Subcutaneous adipose tissue (tissue), 4 donors: ENCODE measurements around the gene GABBR1. TPM values are rescaled to one million over a fixed set of nuclear protein-coding genes. Genes with fewer than 3 reads are reported as not detected.

Source experiments
- CTCF ChIP-seq: fragments of 450-650 bp; IDR thresholded peaks from one replicate; pipeline ENCODE4 v1.5.1; 2016; ENCODE audit warnings: low read depth, mild to moderate bottlenecking, control low read depth, antibody characterized with exemption, moderate library complexity
- total RNA-seq, 4 donors: library from RNA; depleted of rRNA; stranded (reverse); fragments of >200 nt; gene quantifications; one replicate each; pipeline ENCODE4 v1.1.0, GENCODE V29; 2016

The GABBR1 gene
- total RNA-seq, 4 donors from 2014 or later, result 20.6 to 31.0 (median 25.0) TPM

DNA sequence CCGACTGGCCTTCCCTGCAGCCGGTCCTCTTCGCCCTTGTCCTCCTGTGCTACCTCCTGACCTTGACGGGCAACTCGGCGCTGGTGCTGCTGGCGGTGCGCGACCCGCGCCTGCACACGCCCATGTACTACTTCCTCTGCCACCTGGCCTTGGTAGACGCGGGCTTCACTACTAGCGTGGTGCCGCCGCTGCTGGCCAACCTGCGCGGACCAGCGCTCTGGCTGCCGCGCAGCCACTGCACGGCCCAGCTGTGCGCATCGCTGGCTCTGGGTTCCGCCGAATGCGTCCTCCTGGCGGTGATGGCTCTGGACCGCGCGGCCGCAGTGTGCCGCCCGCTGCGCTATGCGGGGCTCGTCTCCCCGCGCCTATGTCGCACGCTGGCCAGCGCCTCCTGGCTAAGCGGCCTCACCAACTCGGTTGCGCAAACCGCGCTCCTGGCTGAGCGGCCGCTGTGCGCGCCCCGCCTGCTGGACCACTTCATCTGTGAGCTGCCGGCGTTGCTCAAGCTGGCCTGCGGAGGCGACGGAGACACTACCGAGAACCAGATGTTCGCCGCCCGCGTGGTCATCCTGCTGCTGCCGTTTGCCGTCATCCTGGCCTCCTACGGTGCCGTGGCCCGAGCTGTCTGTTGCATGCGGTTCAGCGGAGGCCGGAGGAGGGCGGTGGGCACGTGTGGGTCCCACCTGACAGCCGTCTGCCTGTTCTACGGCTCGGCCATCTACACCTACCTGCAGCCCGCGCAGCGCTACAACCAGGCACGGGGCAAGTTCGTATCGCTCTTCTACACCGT is 79.5 kb downstream of the GABBR1 start:
- TF ChIP-seq CTCF, result no peak

DNA sequence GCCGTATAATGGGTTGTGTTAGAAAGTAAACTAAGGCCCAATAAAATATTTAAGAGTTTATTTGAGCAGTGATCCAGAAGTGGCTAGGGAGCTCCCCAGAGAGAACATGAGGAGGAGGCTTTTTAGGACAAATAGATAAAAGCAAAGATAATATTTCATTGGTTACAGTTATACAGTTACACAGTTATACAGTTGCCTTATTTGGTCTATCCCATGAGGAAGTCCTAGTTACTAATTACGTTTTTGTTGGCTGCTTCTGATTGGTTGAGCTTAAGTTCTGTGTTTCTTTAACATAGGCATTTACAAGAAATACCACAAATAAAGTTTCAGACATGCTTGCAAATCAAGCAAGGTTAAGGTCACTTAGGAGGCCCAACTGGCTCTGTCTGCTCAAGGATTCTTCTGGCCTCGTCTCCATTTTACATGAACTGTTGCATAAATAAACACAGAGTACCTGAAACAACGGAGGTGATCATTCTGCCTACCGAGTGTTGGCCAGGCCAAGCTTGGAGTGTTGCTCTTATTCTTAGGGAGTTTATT is 80.4 kb downstream of the GABBR1 start:
- no peak for TF ChIP-seq CTCF

- TF ChIP-seq CTCF, result no peak
Measured at GRCh38 chr6:29547573-29547972, 85.4 kb downstream of the GABBR1 start.

- no peak for TF ChIP-seq CTCF
Measured at GRCh38 chr6:29537714-29538403, 95.1 kb downstream of the GABBR1 start.

DNA sequence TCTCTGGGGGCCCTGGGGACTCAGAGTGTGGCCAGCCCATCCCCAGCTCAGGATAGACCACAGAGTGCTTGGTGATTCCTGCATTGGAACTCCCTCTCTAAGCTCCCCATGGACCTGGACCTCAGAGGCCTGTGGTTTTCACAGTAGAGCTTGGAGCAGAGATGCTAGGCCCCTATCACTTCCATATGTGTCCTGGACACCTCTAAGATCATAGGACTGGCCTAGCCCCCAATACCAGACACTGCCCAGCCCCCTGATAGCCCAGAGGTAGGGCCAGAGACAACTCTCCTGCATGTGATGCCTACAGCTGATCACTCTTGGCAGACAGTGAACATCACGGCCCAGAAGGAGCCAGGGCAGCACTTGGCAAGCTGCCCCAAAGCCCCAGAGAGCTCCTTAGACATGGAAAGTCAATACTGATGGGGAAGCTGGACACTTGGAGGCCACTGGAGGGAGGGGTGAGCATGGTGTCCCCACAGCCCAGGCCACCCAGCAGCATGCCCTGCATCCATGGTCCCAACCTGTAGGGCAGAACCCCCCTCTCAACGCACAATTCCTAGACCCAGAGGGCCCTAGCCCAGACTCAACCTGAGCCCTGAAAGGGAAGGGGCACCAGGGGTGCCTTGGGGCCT is 100.5 kb downstream of the GABBR1 start:
- no peak for TF ChIP-seq CTCF

DNA sequence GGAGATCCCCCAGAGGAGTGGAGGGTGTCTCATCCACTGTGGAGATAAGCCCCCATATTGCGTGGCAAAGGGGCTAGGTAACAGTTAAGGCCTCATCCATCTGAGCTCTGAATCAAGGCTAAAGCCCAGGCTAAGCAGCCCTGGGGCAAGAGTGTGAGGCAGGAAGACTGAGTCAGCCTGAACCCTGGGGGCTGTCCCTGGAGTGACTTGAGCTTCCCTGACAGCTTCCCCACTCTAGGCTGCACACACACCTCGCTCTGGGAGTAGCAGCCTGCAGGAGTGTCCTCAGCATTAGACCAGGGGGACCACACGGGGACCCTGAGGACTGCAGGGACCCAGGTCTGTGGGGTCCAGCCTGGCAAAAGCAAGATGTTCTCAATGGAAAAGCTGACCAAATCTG is 101.3 kb downstream of the GABBR1 start:
- no peak for TF ChIP-seq CTCF
